Hepatocyte (in vitro differentiated cells): Measurements from ENCODE around the gene PRR12. TPM values are rescaled to one million over a fixed set of nuclear protein-coding genes. Genes with fewer than 3 reads are reported as not detected.

ENCODE experiments used
- DNase-seq: peaks from one replicate; pipeline ENCODE4 v3.0.0-alpha.2; 2016; ENCODE audit warnings: low spot score
- H2AFZ ChIP-seq: fragments of 200-600 bp; sonication (generic); 2 replicates; pipeline ENCODE4 v1.6.0; 2016; ENCODE audit warnings: antibody characterized with exemption, mild to moderate bottlenecking
- H3K27ac ChIP-seq: fragments of 200-600 bp; sonication (generic); 2 replicates; pipeline ENCODE4 v1.5.1; 2016; ENCODE audit warnings: mild to moderate bottlenecking
- H3K27me3 ChIP-seq: fragments of 200-600 bp; sonication (generic); 2 replicates; pipeline ENCODE4 v1.6.1; 2016
- H3K36me3 ChIP-seq: fragments of 200-600 bp; sonication (generic); replicated peaks from 2 replicates; pipeline ENCODE4 v1.5.1; 2016; ENCODE audit warnings: low read depth; ENCODE audit not compliant: insufficient read depth
- H3K4me1 ChIP-seq: fragments of 200-600 bp; sonication (generic); 2 replicates; pipeline ENCODE4 v1.5.1; 2016; ENCODE audit warnings: mild to moderate bottlenecking, moderate library complexity; ENCODE audit not compliant: insufficient read depth
- H3K4me2 ChIP-seq: fragments of 200-600 bp; sonication (generic); 2 replicates; pipeline ENCODE4 v1.6.0; 2016
- H3K4me3 ChIP-seq: fragments of 200-600 bp; sonication (generic); 2 replicates; pipeline ENCODE4 v1.5.1; 2016; ENCODE audit warnings: mild to moderate bottlenecking
- H3K79me2 ChIP-seq: fragments of 200-600 bp; sonication (generic); 2 replicates; pipeline ENCODE4 v1.6.0; 2017; ENCODE audit warnings: mild to moderate bottlenecking
- H3K9me2 ChIP-seq: fragments of 200-600 bp; sonication (generic); replicated peaks from 2 replicates; pipeline ENCODE4 v1.6.0; 2017; ENCODE audit warnings: mild to moderate bottlenecking; ENCODE audit not compliant: insufficient read depth
- H3K9me3 ChIP-seq: fragments of 200-600 bp; sonication (generic); 2 replicates; pipeline ENCODE4 v1.5.1; 2016; ENCODE audit warnings: low read depth, mild to moderate bottlenecking
- H4K20me1 ChIP-seq: fragments of 200-600 bp; sonication (generic); 2 replicates; pipeline ENCODE4 v1.6.0; 2016; ENCODE audit warnings: mild to moderate bottlenecking; ENCODE audit not compliant: insufficient read depth, poor library complexity, severe bottlenecking
- EZH2 ChIP-seq: fragments of 200-600 bp; sonication (generic); IDR thresholded peaks from 2 replicates; pipeline ENCODE4 v1.6.1; 2016; ENCODE audit warnings: antibody characterized with exemption, mild to moderate bottlenecking, borderline replicate concordance
- EZH2phosphoT487 ChIP-seq: fragments of 200-600 bp; sonication (generic); IDR thresholded peaks from one replicate; pipeline ENCODE4 v1.6.1; 2018; ENCODE audit warnings: antibody characterized with exemption, mild to moderate bottlenecking, low read depth, moderate library complexity; ENCODE audit not compliant: unreplicated experiment, severe bottlenecking
- WGBS: methylation state at CpG from one replicate; pipeline ENCODE4 v1.1.6; 2016; ENCODE audit warnings: low lambda C conversion rate; ENCODE audit errors: missing lambda C conversion rate; 5-methylcytosine and 5-hydroxymethylcytosine counted together
- polyA plus RNA-seq: library from polyadenylated mRNA; unstranded; fragments of >200 nt; fragmentation: Nextera tagmentation; extraction: Ambion mirVana; gene quantifications from 2 replicates; pipeline ENCODE4 v1.2.1, GENCODE V29; 2016
- total RNA-seq: library from RNA; depleted of rRNA; stranded (reverse); fragments of >200 nt; gene quantifications from 2 replicates; pipeline ENCODE4 v1.2.3, GENCODE V29; 2014
- TF ChIP-seq, protein P1 (sequence below): fragments of 200-600 bp; sonication (generic); IDR thresholded peaks from 2 replicates; pipeline ENCODE4 v1.5.1; 2016; ENCODE audit warnings: antibody characterized with exemption, mild to moderate bottlenecking; ENCODE audit not compliant: poor library complexity

PRR12 gene
- total and polyA plus RNA-seq, 2 experiments from 2014 or later = 2.7 to 3.7 TPM

GRCh38 chr19:49574206-49574755, 16.7 kb upstream of the PRR12 start:
- no peaks in the 10 kb centered on the region for H3K36me3 ChIP-seq
- H3K9me2 ChIP-seq = no peaks in the 10 kb centered on the region
- no peak overlapping the region for H2AFZ ChIP-seq
- no peak overlapping the region for H3K27ac ChIP-seq
- TF ChIP-seq EZH2phosphoT487 = no peak
- TF ChIP-seq EZH2 = no peak
- TF ChIP-seq, protein P1, sequence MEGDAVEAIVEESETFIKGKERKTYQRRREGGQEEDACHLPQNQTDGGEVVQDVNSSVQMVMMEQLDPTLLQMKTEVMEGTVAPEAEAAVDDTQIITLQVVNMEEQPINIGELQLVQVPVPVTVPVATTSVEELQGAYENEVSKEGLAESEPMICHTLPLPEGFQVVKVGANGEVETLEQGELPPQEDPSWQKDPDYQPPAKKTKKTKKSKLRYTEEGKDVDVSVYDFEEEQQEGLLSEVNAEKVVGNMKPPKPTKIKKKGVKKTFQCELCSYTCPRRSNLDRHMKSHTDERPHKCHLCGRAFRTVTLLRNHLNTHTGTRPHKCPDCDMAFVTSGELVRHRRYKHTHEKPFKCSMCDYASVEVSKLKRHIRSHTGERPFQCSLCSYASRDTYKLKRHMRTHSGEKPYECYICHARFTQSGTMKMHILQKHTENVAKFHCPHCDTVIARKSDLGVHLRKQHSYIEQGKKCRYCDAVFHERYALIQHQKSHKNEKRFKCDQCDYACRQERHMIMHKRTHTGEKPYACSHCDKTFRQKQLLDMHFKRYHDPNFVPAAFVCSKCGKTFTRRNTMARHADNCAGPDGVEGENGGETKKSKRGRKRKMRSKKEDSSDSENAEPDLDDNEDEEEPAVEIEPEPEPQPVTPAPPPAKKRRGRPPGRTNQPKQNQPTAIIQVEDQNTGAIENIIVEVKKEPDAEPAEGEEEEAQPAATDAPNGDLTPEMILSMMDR = no peak
- no peaks in the 10 kb centered on the region for H3K9me3 ChIP-seq
- peaks cover 4% of the 10 kb centered on the region for H4K20me1 ChIP-seq
- DNase-seq = no peak
- no peak overlapping the region for H3K4me3 ChIP-seq
- H3K4me1 ChIP-seq = peaks cover 15% of the 10 kb centered on the region
- H3K27me3 ChIP-seq = no peaks in the 10 kb centered on the region
- no peak overlapping the region for H3K4me2 ChIP-seq
- 85% methylated on average over 2 of the region's 2 CpGs for WGBS
- H3K79me2 ChIP-seq = peaks cover 78% of the 10 kb centered on the region

DNA sequence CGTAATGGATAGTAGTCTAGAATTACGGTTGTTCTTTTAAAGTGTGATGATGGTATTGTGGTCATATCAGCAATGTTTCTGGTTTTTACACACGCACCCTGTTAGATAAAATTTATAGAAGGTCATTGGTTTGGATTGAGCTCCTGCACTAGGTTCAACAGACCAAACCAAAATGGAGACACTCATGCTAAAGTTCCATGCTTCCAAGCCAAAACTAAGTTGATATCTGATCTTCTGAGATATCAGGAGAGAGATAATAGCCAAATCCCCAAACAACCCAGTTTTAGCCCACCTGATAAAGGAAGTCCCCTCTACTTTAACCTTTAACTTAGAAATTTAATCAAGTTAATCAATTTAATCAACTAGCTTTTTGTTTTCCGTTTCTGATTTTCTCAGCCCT, 11.8 kb upstream of the PRR12 start:
- Histone ChIP-seq H3K79me2 (peaks cover 56% of the 10 kb centered on the region), H3K4me2 (peak overlapping the region; percentile 72), H3K27me3 (no peaks in the 10 kb centered on the region), H3K9me3 (no peaks in the 10 kb centered on the region), H3K4me1 (peaks cover 10% of the 10 kb centered on the region), H3K9me2 (no peaks in the 10 kb centered on the region), H4K20me1 (no peaks in the 10 kb centered on the region), H3K27ac (no peak overlapping the region), H3K36me3 (no peaks in the 10 kb centered on the region), H2AFZ (no peak overlapping the region), H3K4me3 (peak overlapping the region; percentile 52)
- 78% methylated on average over 4 of the region's 4 CpGs for WGBS
- TF ChIP-seq, protein P1 = no peak
- TF ChIP-seq EZH2phosphoT487 (no peak), EZH2 (no peak)
- no peak for DNase-seq

DNA sequence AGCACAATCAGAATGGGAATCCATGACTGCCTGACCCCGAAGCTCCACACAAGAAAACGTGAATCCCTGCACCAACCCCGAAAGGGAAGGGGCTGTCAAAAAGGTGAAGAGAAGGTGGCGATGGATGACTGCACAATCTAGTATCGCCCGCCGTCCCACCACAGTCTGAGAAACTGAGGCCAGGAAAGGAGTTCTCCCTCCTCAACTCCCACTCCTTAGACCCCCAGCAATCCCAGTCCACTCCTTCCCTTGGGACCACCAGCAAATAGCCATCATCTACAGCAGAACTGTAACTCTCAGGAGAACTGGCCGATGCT, 11.1 kb upstream of the PRR12 start:
- 5% methylated on average over 8 of the region's 8 CpGs for WGBS
- peaks cover 52% of the 10 kb centered on the region for H3K79me2 ChIP-seq

GRCh38 chr19:49580264-49581006, 10.5 kb upstream of the PRR12 start, which contains the start of gene NOSIP:
NOSIP (minus strand) TSS chr19:49580556; CDS start chr19:49560691, 19,865 bp downstream.
- Histone ChIP-seq H3K27ac (peak within 1 kb of the TSS; percentile 58), H3K27me3 (no peaks in the 10 kb centered on the region), H3K9me3 (no peaks in the 10 kb centered on the region), H3K9me2 (no peaks in the 10 kb centered on the region), H3K4me1 (peaks cover 10% of the 10 kb centered on the region), H3K36me3 (no peaks in the 10 kb centered on the region), H2AFZ (peak within 1 kb of the TSS; percentile 80), H3K4me3 (peak within 1 kb of the TSS; percentile 52), H4K20me1 (no peaks in the 10 kb centered on the region), H3K4me2 (peak within 1 kb of the TSS; percentile 72), H3K79me2 (peaks cover 46% of the 10 kb centered on the region)
- 4% methylated on average over 31 of the region's 31 CpGs for WGBS
- TF ChIP-seq EZH2phosphoT487 (no peak), EZH2 (no peak)
- TF ChIP-seq, protein P1 = no peak
- peak; percentile 98 for DNase-seq

More for the DNA sequence above, 11.1 kb upstream of the PRR12 start:
- peaks cover 10% of the 10 kb centered on the region for H3K4me1 ChIP-seq
- no peak for TF ChIP-seq EZH2
- TF ChIP-seq EZH2phosphoT487 = no peak
- H4K20me1 ChIP-seq = no peaks in the 10 kb centered on the region
- peak overlapping the region; percentile 52 for H3K4me3 ChIP-seq
- H3K9me3 ChIP-seq = no peaks in the 10 kb centered on the region
- peak overlapping the region; percentile 72 for H3K4me2 ChIP-seq
- H2AFZ ChIP-seq = peak overlapping the region; percentile 20
- H3K36me3 ChIP-seq = no peaks in the 10 kb centered on the region
- peak overlapping the region; percentile 58 for H3K27ac ChIP-seq
- H3K27me3 ChIP-seq = no peaks in the 10 kb centered on the region
- no peak for DNase-seq
- H3K9me2 ChIP-seq = no peaks in the 10 kb centered on the region
